Fibroblast of pulmonary artery (primary cell): ENCODE results near the gene RELL1.

ENCODE experiments used
- DNase-seq: peaks from one replicate; pipeline ENCODE4 v3.0.0-alpha.2; 2010; ENCODE audit warnings: low read depth
- H3K4me3 ChIP-seq: replicated peaks from 2 replicates; pipeline ENCODE4 v1.5.1; 2011; ENCODE audit warnings: low read depth, mild to moderate bottlenecking, control low read depth, low read length, moderate library complexity
- CTCF ChIP-seq: IDR thresholded peaks from 2 replicates; pipeline ENCODE4 v1.5.1; 2011; ENCODE audit warnings: mild to moderate bottlenecking, control low read depth, low read length, inconsistent platforms; ENCODE audit errors: missing control alignments

RELL1 gene

GRCh38 chr4:37595875-37596680 is 90.1 kb downstream of the RELL1 start:
- TF ChIP-seq CTCF: no peak
- no peak overlapping the region for H3K4me3 ChIP-seq
- DNase-seq: no peak

GRCh38 chr4:37594099-37594498 is 92.1 kb downstream of the RELL1 start:
- no peak overlapping the region for H3K4me3 ChIP-seq
- no peak for DNase-seq
- no peak for TF ChIP-seq CTCF

GRCh38 chr4:37591349-37591748 is 94.8 kb downstream of the RELL1 start:
- TF ChIP-seq CTCF: no peak
- DNase-seq: no peak
- no peak overlapping the region for H3K4me3 ChIP-seq

- TF ChIP-seq CTCF: no peak
- DNase-seq: no peak
- H3K4me3 ChIP-seq: no peak overlapping the region
These were observed 96.2 kb downstream of the RELL1 start for GRCh38 chr4:37590016-37590415.

GRCh38 chr4:37588150-37588549 is 98.0 kb downstream of the RELL1 start:
- no peak for TF ChIP-seq CTCF
- DNase-seq: no peak
- H3K4me3 ChIP-seq: no peak overlapping the region

- no peak for TF ChIP-seq CTCF
- no peak for DNase-seq
- no peak overlapping the region for H3K4me3 ChIP-seq
These were observed 100.0 kb downstream of the RELL1 start for GRCh38 chr4:37586194-37586593.

- no peak for TF ChIP-seq CTCF
- no peak for DNase-seq
These were observed 101.6 kb downstream of the RELL1 start for GRCh38 chr4:37584493-37585060.

More at GRCh38 chr4:37584493-37585060, 101.6 kb downstream of the RELL1 start:
- no peak overlapping the region for H3K4me3 ChIP-seq
